GM18861 (cell line): ENCODE measurements around the gene CFAP157.

Source experiments
- ATAC-seq: cut with Tn5 transposase; IDR thresholded peaks from one replicate; pipeline ENCODE4 v1.9.1; 2021; ENCODE audit not compliant: unreplicated experiment

CFAP157 gene

DNA sequence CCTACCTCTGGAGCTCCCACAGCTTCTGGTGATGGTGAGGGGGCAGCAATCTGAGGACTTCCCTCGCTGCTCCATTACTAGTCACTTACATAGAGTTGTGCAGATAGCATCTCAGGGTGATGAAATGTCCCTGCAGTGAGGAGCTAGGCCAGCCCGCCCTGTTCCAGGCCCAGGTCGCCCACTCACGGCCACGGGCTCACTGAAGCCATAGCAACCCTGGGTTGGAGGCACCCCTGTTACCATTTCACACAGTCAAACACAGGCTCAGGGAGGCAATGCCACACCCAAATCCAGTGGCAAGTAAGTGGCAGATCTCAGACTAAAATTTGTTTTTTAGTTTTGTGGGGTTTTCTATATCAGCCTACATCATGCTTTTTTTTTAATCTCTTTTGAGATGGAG lies 52.1 kb downstream of the CFAP157 start:
- no peak for ATAC-seq

DNA sequence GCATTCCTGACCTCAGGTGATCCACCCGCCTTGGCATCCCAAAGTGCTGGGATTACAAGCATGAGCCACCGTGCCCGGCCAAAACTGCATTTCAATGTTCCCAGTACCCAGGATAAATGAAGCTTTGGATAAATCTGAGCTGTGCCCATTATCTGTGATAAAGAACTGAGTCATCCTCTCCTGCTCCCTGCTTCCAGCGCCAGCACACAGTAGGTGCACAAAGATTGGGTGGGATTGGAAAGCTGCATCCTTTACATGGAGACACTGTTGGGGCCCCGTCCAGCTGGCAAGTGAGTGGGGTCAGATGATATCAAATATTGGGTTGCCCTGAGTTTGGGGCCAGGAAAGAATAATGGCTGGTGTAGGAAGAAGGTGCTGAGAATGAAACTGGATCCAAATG lies 54.3 kb downstream of the CFAP157 start:
- no peak for ATAC-seq

DNA sequence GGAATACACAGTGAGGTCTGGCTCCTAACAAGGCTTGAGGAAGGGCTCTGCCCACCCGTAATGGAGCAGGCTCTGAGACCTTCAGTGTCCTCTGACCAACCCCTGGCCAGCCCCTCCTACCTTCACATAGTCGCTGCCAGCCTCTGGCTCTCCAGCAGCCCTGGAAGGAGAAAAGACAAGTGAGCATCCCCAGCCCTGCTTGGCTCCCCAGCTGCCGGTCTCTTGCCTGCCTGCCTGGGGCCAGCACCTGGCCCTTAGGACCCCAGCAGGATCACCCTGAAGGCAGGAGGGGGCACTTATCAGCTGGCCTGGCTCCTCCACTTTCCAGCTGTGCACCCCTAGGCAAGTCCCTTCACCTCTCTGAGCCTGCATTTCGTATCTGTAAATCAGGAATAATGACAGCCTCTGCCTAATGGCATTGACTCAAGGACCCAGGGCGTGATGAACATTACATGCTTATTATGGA lies 54.7 kb downstream of the CFAP157 start:
- no peak for ATAC-seq

DNA sequence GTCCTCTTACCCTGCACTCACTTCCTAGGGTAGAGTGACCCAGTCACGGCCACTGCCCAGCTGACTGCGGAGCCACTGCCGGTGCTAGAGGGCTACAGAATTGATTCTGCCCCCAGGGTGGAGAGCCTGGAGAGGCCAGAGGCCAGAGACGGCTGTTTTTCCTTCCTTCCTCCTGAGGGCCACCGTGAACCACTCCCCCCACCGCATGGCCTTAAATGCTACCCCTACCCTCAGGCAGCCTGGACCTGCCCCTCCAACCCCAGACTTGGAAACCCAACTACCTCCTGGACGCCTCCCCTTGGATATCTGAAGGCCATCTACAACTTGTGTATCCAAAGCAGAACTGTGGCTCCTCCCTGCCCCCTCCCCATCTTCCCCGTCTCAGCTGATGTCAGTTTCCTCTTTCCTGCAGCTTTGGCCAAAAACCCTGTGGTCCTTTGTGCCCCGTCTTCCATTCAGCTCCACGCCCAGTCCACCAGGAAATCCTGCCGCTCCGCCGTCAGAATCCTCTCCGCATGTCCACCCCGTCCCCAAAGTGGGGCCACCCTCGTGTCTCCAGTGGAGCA lies 55.4 kb downstream of the CFAP157 start:
- no peak for ATAC-seq

DNA sequence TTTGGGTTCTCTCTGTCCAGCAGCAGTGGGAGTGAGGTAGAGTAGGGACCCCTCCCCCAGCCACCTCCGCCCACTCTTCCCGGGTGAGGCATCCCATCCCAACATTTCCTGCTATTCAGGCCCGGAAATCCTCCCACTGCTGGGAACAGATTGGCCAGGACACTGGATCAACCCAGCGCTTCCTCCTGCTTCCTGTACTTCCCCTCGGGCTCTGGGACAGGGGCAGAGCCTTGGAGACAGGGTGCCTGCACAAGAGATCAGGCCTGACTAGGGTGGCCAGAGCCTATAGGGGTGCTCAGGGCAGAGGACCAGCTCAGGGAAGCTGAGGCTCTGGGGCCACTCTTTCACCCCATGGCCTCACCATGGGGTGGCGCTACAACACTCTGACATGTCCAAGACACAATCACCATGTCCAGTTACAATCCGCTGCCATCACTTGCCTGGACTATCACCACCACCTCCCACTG lies 57.2 kb downstream of the CFAP157 start:
- ATAC-seq = no peak

DNA sequence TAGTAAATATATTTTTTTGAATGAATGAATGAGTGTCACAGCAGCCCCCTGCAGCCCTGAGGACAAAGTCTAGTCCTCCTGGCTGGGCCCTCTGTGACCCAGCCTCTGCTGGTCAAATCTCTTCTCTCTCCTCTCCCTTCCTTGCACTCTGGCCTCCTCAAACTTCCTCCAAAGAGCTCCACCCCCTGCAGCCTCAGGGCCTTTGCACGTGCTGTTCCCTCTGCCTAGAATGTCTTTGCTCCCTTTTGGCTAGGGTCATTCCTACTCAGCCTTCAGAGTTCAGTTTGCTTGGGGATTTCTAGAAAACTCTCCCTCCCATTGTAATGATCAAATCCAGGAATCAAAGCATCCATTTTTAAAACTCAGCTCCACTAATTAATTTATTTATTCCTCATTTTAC lies 58.6 kb downstream of the CFAP157 start:
- ATAC-seq = no peak
